CD8-positive, alpha-beta memory T cell (primary cell): ENCODE data around the gene UBAP1L. TPM values are rescaled to one million over a fixed set of nuclear protein-coding genes. Genes with fewer than 3 reads are reported as not detected.
"Not testable (repeated sequence)": the region's sequence is repeated elsewhere in the genome, so short reads cannot be mapped to it uniquely, and the experiment has no call there.

Experiments
- CTCF ChIA-PET: fragments of 350-600 bp; sonication (Branson Sonifier 250); formaldehyde crosslinking; loops from one replicate; lab custom pipeline; 2021; ENCODE audit warnings: antibody characterized with exemption; lab: Charles Lee
- POLR2A ChIA-PET: fragments of 350-600 bp; sonication (Branson Sonifier 250); formaldehyde crosslinking; loops from one replicate; lab custom pipeline; 2021; ENCODE audit warnings: antibody characterized with exemption; lab: Charles Lee
- DNase-seq, 5 donors: peaks; one replicate each; pipeline versions ENCODE4 v3.0.0 to v3.0.0-alpha.2; 2020 to 2022; ENCODE audit warnings: mixed read lengths in 1 of 5
- H3K27ac ChIP-seq: one replicate; pipeline ENCODE4 v1.7.0; 2013; ENCODE audit warnings: low read depth, mild to moderate bottlenecking, low read length, moderate library complexity
- H3K27me3 ChIP-seq: 2 replicates; pipeline ENCODE4 v1.7.0; 2013; ENCODE audit warnings: low read length, mild to moderate bottlenecking; ENCODE audit not compliant: insufficient read depth, poor library complexity, severe bottlenecking
- H3K36me3 ChIP-seq: 2 replicates; pipeline ENCODE4 v1.7.0; 2013; ENCODE audit warnings: mild to moderate bottlenecking, low read length, moderate library complexity; ENCODE audit not compliant: insufficient read depth
- H3K4me1 ChIP-seq: 2 replicates; pipeline ENCODE4 v1.7.0; 2013; ENCODE audit warnings: mild to moderate bottlenecking, low read length, moderate library complexity; ENCODE audit not compliant: insufficient read depth
- H3K4me3 ChIP-seq: 2 replicates; pipeline ENCODE4 v1.7.0; 2013; ENCODE audit warnings: mild to moderate bottlenecking, low read length
- H3K9me3 ChIP-seq: 2 replicates; pipeline ENCODE4 v1.7.0; 2013; ENCODE audit warnings: mild to moderate bottlenecking, low read length
- H3K27ac Mint-ChIP-seq, 8 donors: one replicate each; pipeline ENCODE4 v1.8.0; 2020 to 2021; ENCODE audit warnings: mixed read lengths in 8 of 8, mild to moderate bottlenecking in 6 of 8, inconsistent platforms in 3 of 8, moderate library complexity in 3 of 8
- H3K27me3 Mint-ChIP-seq, 2 donors: one replicate each; pipeline ENCODE4 v1.8.0; 2020 to 2021; ENCODE audit warnings: mixed read lengths in 2 of 2, mild to moderate bottlenecking in 1 of 2, moderate library complexity in 1 of 2
- H3K36me3 Mint-ChIP-seq, 3 donors: one replicate each; pipeline ENCODE4 v1.8.0; 2020 to 2021; ENCODE audit warnings: mixed read lengths in 3 of 3, inconsistent platforms in 1 of 3, mild to moderate bottlenecking in 1 of 3
- H3K4me1 Mint-ChIP-seq, 3 donors: one replicate each; pipeline ENCODE4 v1.8.0; 2020 to 2021; ENCODE audit warnings: mixed read lengths in 3 of 3, inconsistent platforms in 1 of 3, mild to moderate bottlenecking in 1 of 3
- H3K4me3 Mint-ChIP-seq, 7 donors: one replicate each; pipeline ENCODE4 v1.8.0; 2020 to 2021; ENCODE audit warnings: mixed read lengths in 7 of 7, mild to moderate bottlenecking in 6 of 7, moderate library complexity in 4 of 7, inconsistent platforms in 2 of 7
- H3K9me3 Mint-ChIP-seq, 5 donors: one replicate each; pipeline ENCODE4 v1.8.0; 2020 to 2022; ENCODE audit warnings: mixed read lengths in 5 of 5, mild to moderate bottlenecking in 3 of 5, moderate library complexity in 2 of 5, inconsistent platforms in 1 of 5
- polyA plus RNA-seq: library from polyadenylated mRNA; unstranded; fragments of 300-500 nt; fragmentation: Illumina TruSeq; gene quantifications from one replicate; pipeline ENCODE4 v1.2.3, GENCODE V29; 2021
- total RNA-seq, 2 experiments: library from RNA; stranded (reverse); gene quantifications; one replicate each; pipeline ENCODE4 v1.2.3, GENCODE V29; 2021

Gene UBAP1L
- total and polyA plus RNA-seq, 3 experiments from 2014 or later, result 0.45 to 3.5 (median 3.5) TPM

DNA sequence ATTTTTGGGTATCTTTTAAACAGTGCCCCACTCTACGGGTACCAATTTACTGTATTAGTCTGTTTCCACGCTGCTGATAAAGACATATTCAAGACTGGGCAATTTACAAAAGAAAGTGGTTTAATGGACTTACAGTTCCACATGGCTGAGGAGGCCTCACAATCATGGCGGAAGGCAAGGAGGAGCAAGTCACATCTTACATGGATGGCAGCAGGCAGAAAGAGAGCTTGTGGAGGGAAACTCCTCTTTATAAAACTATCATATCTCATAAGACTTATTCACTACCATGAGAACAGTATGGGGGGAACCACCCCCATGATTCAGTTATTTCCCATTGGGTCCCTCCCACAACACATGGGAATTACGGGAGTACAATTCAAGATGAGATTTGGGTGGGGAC is 22.9 kb upstream of the UBAP1L start:
- CTCF ChIA-PET, H3K4me3 ChIP-seq, H3K27me3 ChIP-seq, POLR2A ChIA-PET, H3K36me3 ChIP-seq, H3K27me3 Mint-ChIP-seq, H3K9me3 ChIP-seq, H3K4me1 ChIP-seq, H3K36me3 Mint-ChIP-seq, DNase-seq, H3K27ac Mint-ChIP-seq, H3K9me3 Mint-ChIP-seq, H3K27ac ChIP-seq: not testable (repeated sequence)
- peaks cover 7 to 10% (median 10%) of the 10 kb centered on the region in 3 donors for H3K4me1 Mint-ChIP-seq
- H3K4me3 Mint-ChIP-seq, result peak overlapping the region in 1 of 7 donors; percentile 24

DNA sequence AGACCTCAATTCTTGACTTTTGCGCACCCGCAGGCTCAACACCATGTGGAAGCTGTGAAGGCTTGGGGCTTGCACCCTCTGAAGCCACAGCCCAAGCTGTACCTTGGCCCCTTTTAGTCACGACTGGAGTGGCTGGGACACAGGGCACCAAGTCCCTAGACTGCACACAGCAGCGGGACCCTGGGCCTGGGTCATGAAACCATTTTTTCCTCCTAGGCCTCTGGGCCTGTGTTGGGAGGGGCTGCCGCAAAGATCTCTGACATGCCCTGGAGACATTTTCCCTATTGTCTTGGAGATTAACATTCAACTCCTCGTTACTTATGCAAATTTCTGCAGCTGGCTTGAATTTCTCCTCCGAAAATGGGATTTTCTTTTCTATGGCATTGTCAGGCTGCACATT is 22.1 kb upstream of the UBAP1L start:
- H3K27me3 Mint-ChIP-seq, result not testable (repeated sequence)

GRCh38 chr15:65134538-65134937 is 19.5 kb upstream of the UBAP1L start:
- Mint-ChIP-seq H3K9me3 (peaks cover 0 to 2% (median 0%) of the 10 kb centered on the region in 5 donors), H3K36me3 (peaks cover 0 to 21% (median 8%) of the 10 kb centered on the region in 3 donors), H3K27me3 (peaks cover 0 to 4% of the 10 kb centered on the region in 2 donors), H3K4me3 (peak overlapping the region in 5 of 7 donors; percentile 46 to 98 (median 93)), H3K4me1 (peaks cover 27 to 35% (median 33%) of the 10 kb centered on the region in 3 donors), H3K27ac (peak overlapping the region in 4 of 8 donors; percentile 68 to 98 (median 97))
- Histone ChIP-seq H3K4me3 (peak overlapping the region; percentile 88), H3K4me1 (peaks cover 27% of the 10 kb centered on the region), H3K27ac (peak overlapping the region; percentile 71), H3K36me3 (peaks cover 2% of the 10 kb centered on the region), H3K27me3 (no peaks in the 10 kb centered on the region), H3K9me3 (no peaks in the 10 kb centered on the region)
- CTCF ChIA-PET, result no interaction called here
- POLR2A ChIA-PET, result interaction anchor here (1.3 kb wide), 1 partner anchor 51 kb away, joined by 4 read pairs; the partner anchor contains the start of gene CLPX
- no peak for DNase-seq

More for the DNA sequence above, 22.1 kb upstream of the UBAP1L start:
- H3K27ac Mint-ChIP-seq, POLR2A ChIA-PET, H3K36me3 ChIP-seq, H3K4me3 ChIP-seq, H3K27me3 ChIP-seq, DNase-seq, H3K9me3 ChIP-seq, CTCF ChIA-PET, H3K27ac ChIP-seq, H3K36me3 Mint-ChIP-seq, H3K9me3 Mint-ChIP-seq: not testable (repeated sequence)
- peaks cover 15% of the 10 kb centered on the region for H3K4me1 ChIP-seq
- Mint-ChIP-seq H3K4me1 (peaks cover 13 to 17% (median 15%) of the 10 kb centered on the region in 3 donors), H3K4me3 (peak overlapping the region in 1 of 7 donors; percentile 24)

DNA sequence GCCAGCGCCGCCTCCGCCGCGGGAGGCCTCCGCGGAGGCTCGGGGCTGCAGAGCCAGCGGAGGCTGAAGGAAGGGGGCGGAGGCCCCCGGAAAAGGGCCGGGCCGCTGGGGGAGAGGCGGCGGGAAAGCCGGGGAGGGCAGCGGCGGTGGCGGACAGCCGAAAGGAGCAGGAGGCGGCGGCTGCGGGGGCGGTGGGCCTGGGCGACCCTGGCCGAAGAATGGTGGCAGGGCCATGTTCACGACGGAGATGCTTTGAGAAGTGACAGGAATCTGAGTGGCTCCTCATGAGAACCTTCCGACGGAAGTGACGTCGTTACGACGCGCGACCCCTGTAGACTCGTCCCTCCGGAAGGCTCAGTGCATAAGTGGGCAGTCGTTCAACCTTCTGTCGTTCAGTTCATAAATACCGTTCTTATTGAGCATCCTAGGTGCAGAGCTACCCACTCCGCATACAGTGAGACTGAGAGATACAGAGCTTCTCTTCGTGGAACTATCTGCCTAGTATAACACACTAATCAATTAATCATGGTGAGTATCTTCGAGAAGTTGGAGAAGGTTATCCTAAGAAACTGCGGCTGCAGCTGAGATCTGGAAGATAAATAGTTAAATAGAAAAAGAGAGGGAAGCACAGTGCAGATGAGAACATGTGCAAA is 18.7 kb upstream of the UBAP1L start, which contains the start of gene PDCD7:
Gene PDCD7 (minus strand): TSS at position 261 of the 653 bp plus-strand sequence. CDS start 27 bp downstream, at position 234.
- CTCF ChIA-PET, result interaction anchor here (1.0 kb wide), 1 partner anchor 164 kb away, joined by 3 read pairs; no protein-coding TSS in a partner anchor
- H3K27ac Mint-ChIP-seq, result peak within 1 kb of the TSS; percentile 85 to 98 (median 96)
- H3K4me1 ChIP-seq, result peaks cover 27% of the 10 kb centered on the region

GRCh38 chr15:65132878-65133547 is 18.0 kb upstream of the UBAP1L start:
- Histone ChIP-seq H3K36me3 (peaks cover 17% of the 10 kb centered on the region), H3K4me3 (peak overlapping the region; percentile 46), H3K27me3 (no peaks in the 10 kb centered on the region), H3K9me3 (no peaks in the 10 kb centered on the region), H3K4me1 (peaks cover 27% of the 10 kb centered on the region), H3K27ac (peak overlapping the region; percentile 71)
- ChIA-PET POLR2A (interaction anchor here (0.6 to 1.3 kb wide), 3 partner anchors 52 to 785 kb away, joined by 3 to 4 read pairs (median 3); partner anchors contain the start of genes CLPX and PARP16), CTCF (interaction anchor here (1.0 kb wide), 1 partner anchor 164 kb away, joined by 3 read pairs; no protein-coding TSS in a partner anchor)
- H3K4me3 Mint-ChIP-seq, result peak overlapping the region; percentile 84 to 94 (median 91)
- peak overlapping the region; percentile 74 to 91 (median 84) for H3K27ac Mint-ChIP-seq
- H3K9me3 Mint-ChIP-seq, result peaks cover 0 to 2% (median 0%) of the 10 kb centered on the region in 5 donors
- peaks cover 0 to 4% of the 10 kb centered on the region in 2 donors for H3K27me3 Mint-ChIP-seq
- peaks cover 0 to 37% (median 15%) of the 10 kb centered on the region in 3 donors for H3K36me3 Mint-ChIP-seq
- peaks cover 32 to 48% (median 44%) of the 10 kb centered on the region in 3 donors for H3K4me1 Mint-ChIP-seq
- peak in 2 of 5 donors; percentile 2 to 4 for DNase-seq

More for the DNA sequence above, 18.7 kb upstream of the UBAP1L start, which contains the start of gene PDCD7:
- Histone ChIP-seq H3K4me3 (peak within 1 kb of the TSS; percentile 88), H3K27ac (peak within 1 kb of the TSS; percentile 71), H3K27me3 (no peaks in the 10 kb centered on the region), H3K9me3 (no peaks in the 10 kb centered on the region), H3K36me3 (peaks cover 11% of the 10 kb centered on the region)
- Mint-ChIP-seq H3K4me3 (peak within 1 kb of the TSS; percentile 88 to 98 (median 94)), H3K9me3 (peaks cover 0 to 2% (median 0%) of the 10 kb centered on the region in 5 donors), H3K36me3 (peaks cover 0 to 30% (median 13%) of the 10 kb centered on the region in 3 donors), H3K27me3 (peaks cover 0 to 4% of the 10 kb centered on the region in 2 donors), H3K4me1 (peaks cover 30 to 42% (median 39%) of the 10 kb centered on the region in 3 donors)
- DNase-seq, result peak; percentile 71 to 90 (median 83)
- POLR2A ChIA-PET, result interaction anchor here (1.0 to 1.3 kb wide), 2 partner anchors 52 to 153 kb away, joined by 3 to 4 read pairs; partner anchors contain the start of genes CLPX and PARP16

- H3K4me1 Mint-ChIP-seq, result peaks cover 41 to 56% (median 55%) of the 10 kb centered on the region in 3 donors
- H3K27me3 ChIP-seq, result no peaks in the 10 kb centered on the region
- no peak overlapping the region for H3K27ac ChIP-seq
- POLR2A ChIA-PET, result no interaction called here
- peak overlapping the region in 4 of 8 donors; percentile 23 to 80 (median 55) for H3K27ac Mint-ChIP-seq
- H3K4me3 Mint-ChIP-seq, result peak overlapping the region; percentile 8 to 81 (median 29)
- peaks cover 4 to 54% (median 17%) of the 10 kb centered on the region in 3 donors for H3K36me3 Mint-ChIP-seq
- H3K4me3 ChIP-seq, result no peak overlapping the region
- H3K27me3 Mint-ChIP-seq, result peaks cover 0 to 4% of the 10 kb centered on the region in 2 donors
- peaks cover 29% of the 10 kb centered on the region for H3K36me3 ChIP-seq
- H3K9me3 ChIP-seq, result no peaks in the 10 kb centered on the region
- H3K4me1 ChIP-seq, result peaks cover 27% of the 10 kb centered on the region
- no peaks in the 10 kb centered on the region for H3K9me3 Mint-ChIP-seq
- CTCF ChIA-PET, result no interaction called here
- DNase-seq, result no peak
Measured at GRCh38 chr15:65130941-65131340, 15.9 kb upstream of the UBAP1L start.

DNA sequence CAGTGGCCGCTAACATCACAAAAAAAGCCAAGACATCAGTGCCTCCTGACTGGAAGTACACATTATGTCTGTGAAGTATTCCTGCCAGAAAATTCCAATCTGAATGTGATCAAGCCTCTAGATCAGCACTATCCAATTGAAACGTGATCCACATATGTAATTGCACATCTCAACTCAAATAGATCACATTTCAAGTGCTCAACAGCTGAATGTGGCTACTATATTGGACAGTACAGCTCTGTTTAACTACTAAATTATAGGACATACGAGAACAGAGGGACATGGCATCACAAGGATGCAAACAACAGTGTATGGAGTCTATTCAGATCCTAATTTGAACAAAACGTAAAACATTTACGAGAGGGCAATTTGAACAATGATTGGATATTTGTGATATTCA is 542 bp upstream of the UBAP1L start:
- no peak for DNase-seq
- no peaks in the 10 kb centered on the region for H3K4me1 Mint-ChIP-seq
- no peak overlapping the region for H3K27ac Mint-ChIP-seq
- H3K27ac ChIP-seq, result no peak overlapping the region
- ChIA-PET POLR2A (no interaction called here), CTCF (no interaction called here)
- H3K4me3 ChIP-seq, result no peak overlapping the region
- peaks cover 25% of the 10 kb centered on the region for H3K36me3 ChIP-seq
- no peak overlapping the region for H3K4me3 Mint-ChIP-seq
- no peaks in the 10 kb centered on the region for H3K27me3 Mint-ChIP-seq
- no peaks in the 10 kb centered on the region for H3K9me3 ChIP-seq
- H3K36me3 Mint-ChIP-seq, result peaks cover 0 to 79% (median 21%) of the 10 kb centered on the region in 3 donors
- H3K27me3 ChIP-seq, result no peaks in the 10 kb centered on the region
- H3K9me3 Mint-ChIP-seq, result no peaks in the 10 kb centered on the region
- no peaks in the 10 kb centered on the region for H3K4me1 ChIP-seq
